ENCODE measurements around the gene CELF4. TPM values are rescaled to one million over a fixed set of nuclear protein-coding genes. Genes with fewer than 3 reads are reported as not detected.

Gene CELF4
- polyA plus RNA-seq, 1 experiment: not detected

DNA sequence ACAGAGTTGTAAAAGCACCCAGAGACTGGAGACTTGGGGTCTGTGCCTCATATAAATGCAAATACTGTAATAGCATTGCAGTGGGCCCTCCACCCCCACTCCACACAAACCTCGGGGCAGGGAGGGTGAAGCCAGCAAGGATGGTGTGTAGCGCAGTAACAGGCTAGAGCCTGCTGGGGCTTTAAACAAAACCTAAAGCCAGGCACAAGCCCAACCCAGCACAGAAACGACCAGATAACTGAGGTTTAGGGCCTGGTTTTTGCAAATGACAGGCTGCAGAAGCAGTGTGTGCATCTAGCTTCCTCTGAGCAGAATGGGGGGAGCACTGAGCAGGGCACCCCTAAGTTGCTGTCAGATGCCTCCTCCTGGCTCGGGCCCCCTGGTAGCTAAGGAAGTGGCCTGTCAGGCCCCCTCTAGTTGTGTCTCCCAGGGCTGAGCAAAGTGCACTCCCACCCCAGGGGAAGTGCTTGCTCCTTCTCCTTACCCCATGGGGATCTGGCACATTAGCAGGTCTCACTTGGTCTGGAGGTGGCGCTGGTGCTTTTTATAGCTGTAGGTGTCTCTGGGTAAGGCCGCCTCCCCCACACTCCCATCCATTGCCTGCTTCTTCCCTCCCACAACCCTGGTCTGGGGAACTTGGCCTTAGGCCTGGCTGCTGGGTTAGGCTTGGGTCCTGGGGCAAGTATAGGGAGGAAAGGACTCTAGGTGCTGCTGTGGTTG, 135.1 kb downstream of the CELF4 start:
- Histone ChIP-seq H3K27me3 (ENCODE audit: control insufficient read depth, insufficient read depth, low read length) (peaks cover 2% of the 10 kb centered on the region), H3K27ac (ENCODE audit: low read depth, low read length) (no peak overlapping the region), H3K9me3 (ENCODE audit: control insufficient read depth, insufficient read depth, low read length) (no peaks in the 10 kb centered on the region), H3K4me3 (ENCODE audit: low read depth, low read length) (no peak overlapping the region)
- POLR2A ChIA-PET: no interaction called here
- TF ChIP-seq, protein P1, sequence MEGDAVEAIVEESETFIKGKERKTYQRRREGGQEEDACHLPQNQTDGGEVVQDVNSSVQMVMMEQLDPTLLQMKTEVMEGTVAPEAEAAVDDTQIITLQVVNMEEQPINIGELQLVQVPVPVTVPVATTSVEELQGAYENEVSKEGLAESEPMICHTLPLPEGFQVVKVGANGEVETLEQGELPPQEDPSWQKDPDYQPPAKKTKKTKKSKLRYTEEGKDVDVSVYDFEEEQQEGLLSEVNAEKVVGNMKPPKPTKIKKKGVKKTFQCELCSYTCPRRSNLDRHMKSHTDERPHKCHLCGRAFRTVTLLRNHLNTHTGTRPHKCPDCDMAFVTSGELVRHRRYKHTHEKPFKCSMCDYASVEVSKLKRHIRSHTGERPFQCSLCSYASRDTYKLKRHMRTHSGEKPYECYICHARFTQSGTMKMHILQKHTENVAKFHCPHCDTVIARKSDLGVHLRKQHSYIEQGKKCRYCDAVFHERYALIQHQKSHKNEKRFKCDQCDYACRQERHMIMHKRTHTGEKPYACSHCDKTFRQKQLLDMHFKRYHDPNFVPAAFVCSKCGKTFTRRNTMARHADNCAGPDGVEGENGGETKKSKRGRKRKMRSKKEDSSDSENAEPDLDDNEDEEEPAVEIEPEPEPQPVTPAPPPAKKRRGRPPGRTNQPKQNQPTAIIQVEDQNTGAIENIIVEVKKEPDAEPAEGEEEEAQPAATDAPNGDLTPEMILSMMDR (IDR thresholded peaks at IDR 0.05; ENCODE audit: low read depth, low read length): no peak
- DNase-seq (ENCODE audit: low read depth, low spot score): no peak
- CTCF ChIA-PET: no interaction called here

DNA sequence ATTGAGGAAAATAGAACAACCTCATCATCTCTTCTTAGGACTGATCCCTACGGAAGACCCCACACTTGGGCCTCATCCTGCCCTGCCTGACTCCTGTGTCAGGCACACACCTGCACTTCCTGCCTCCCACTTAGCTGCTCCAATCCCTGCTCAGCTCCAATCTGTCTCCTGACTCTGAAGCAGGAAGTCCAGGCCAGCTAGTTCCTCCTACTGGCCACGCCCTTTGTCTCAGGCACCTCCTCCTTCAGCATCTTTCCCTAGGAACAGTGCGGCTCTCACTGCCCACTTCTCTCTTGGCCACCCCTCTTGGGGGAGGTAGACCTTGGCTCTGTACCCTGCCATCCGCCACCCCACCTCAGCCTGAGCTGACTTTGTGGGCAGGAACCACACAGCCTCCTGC, 135.8 kb downstream of the CELF4 start:
- Histone ChIP-seq H3K9me3 (ENCODE audit: control insufficient read depth, insufficient read depth, low read length) (no peaks in the 10 kb centered on the region), H3K27me3 (ENCODE audit: control insufficient read depth, insufficient read depth, low read length) (peaks cover 2% of the 10 kb centered on the region), H3K27ac (ENCODE audit: low read depth, low read length) (no peak overlapping the region), H3K4me3 (ENCODE audit: low read depth, low read length) (no peak overlapping the region)
- TF ChIP-seq, protein P1 (IDR thresholded peaks at IDR 0.05; ENCODE audit: low read depth, low read length): no peak
- ChIA-PET POLR2A (no interaction called here), CTCF (no interaction called here)
- DNase-seq (ENCODE audit: low read depth, low spot score): no peak

DNA sequence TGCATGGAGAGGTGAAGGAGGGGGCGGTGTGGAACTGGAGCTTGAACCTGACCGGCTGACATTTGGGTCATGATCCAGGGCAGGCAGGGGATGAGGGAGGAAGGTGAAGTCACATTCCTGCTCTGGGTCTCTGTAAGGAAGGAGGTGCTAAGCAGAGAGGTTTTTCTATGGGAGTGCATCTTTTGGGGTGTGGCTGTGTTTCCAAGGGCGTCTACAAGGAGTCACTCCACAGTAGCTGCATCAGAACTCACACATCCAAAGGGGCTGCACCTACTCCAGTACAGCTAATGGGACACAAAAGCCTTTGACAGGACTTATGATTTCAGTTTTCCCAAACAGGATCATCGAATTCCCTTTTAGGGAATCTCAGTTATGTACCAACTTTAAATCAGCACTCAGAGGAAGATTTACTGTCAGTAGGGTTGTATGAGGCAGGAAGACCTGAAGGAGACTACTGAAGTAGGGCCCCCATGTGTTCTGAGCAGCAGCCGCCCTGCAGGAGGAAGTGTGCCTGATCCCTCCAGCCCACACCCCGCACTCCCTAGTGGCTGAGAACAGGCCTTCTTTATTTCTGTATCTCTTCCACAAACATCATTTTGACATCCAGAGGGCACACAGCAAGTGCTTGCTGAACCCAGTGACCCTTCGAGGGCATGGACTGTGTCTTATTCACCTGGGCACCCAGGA, 137.2 kb downstream of the CELF4 start:
- TF ChIP-seq, protein P1 (IDR thresholded peaks at IDR 0.05; ENCODE audit: low read depth, low read length): no peak
- Histone ChIP-seq H3K4me3 (ENCODE audit: low read depth, low read length) (no peak overlapping the region), H3K27ac (ENCODE audit: low read depth, low read length) (no peak overlapping the region), H3K9me3 (ENCODE audit: control insufficient read depth, insufficient read depth, low read length) (no peaks in the 10 kb centered on the region), H3K27me3 (ENCODE audit: control insufficient read depth, insufficient read depth, low read length) (peaks cover 5% of the 10 kb centered on the region)
- CTCF ChIA-PET: no interaction called here
- DNase-seq (ENCODE audit: low read depth, low spot score): no peak
- POLR2A ChIA-PET: no interaction called here

DNA sequence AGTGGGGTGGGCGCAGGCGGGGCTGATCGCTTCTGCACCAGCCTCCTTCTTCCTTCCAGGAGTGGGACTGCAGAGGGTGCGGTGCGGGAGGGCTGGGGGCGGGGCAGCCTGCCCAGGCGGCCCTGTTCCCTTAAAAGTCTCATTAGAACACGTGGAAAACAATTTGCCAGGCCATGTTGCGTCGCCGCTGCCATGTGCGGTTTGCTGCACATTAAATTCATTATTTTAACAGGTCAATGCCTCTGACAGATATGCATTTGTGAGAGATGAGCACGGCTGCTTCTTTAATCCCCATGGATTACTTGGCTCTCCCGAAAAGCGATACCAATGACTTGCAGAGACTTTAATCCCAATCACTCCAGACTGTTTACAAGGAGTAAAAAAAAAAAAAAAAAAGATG, 139.0 kb downstream of the CELF4 start:
- Histone ChIP-seq H3K4me3 (ENCODE audit: low read depth, low read length) (no peak overlapping the region), H3K27me3 (ENCODE audit: control insufficient read depth, insufficient read depth, low read length) (peaks cover 3% of the 10 kb centered on the region), H3K27ac (ENCODE audit: low read depth, low read length) (no peak overlapping the region), H3K9me3 (ENCODE audit: control insufficient read depth, insufficient read depth, low read length) (no peaks in the 10 kb centered on the region)
- no peak for DNase-seq (ENCODE audit: low read depth, low spot score)
- CTCF ChIA-PET: no interaction called here
- TF ChIP-seq, protein P1 (IDR thresholded peaks at IDR 0.05; ENCODE audit: low read depth, low read length): no peak
- POLR2A ChIA-PET: no interaction called here

DNA sequence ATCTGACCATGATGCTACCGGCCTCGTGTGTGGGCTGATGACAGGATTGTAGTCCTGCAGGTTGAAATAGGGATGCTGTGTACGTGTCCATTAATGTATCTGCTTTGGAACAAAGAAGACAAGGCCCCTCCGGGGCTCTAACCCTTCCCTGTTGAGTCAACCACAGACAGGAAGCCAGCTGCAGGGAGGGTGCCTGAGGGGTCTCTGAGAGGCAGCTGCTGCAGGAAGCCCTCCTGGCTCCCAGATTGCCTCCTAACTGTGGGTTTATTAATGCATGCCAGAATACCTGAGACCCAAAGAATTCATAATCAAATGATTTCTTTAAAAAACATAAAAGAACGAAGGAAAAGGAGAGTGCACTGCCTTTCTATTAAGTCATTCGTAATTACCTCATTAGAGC, 140.4 kb downstream of the CELF4 start:
- DNase-seq (ENCODE audit: low read depth, low spot score): no peak
- peaks cover 3% of the 10 kb centered on the region for H3K27me3 ChIP-seq (ENCODE audit: control insufficient read depth, insufficient read depth, low read length)
- TF ChIP-seq, protein P1 (IDR thresholded peaks at IDR 0.05; ENCODE audit: low read depth, low read length): no peak
- POLR2A ChIA-PET: no interaction called here
- CTCF ChIA-PET: no interaction called here
- H3K27ac ChIP-seq (ENCODE audit: low read depth, low read length): no peak overlapping the region
- H3K9me3 ChIP-seq (ENCODE audit: control insufficient read depth, insufficient read depth, low read length): no peaks in the 10 kb centered on the region
- no peak overlapping the region for H3K4me3 ChIP-seq (ENCODE audit: low read depth, low read length)

Data from AG04450 (cell line).